ENCODE measurements around the gene INPP5A.
"Not testable (repeated sequence)": the region's sequence is repeated elsewhere in the genome, so short reads cannot be mapped to it uniquely, and the experiment has no call there.

The INPP5A gene

GRCh38 chr10:132537684-132538001 lies at the start of gene INPP5A:
INPP5A (plus strand) TSS chr10:132537787; CDS start chr10:132538097, 310 bp downstream.
- no peak for DNase-seq

GRCh38 chr10:132488231-132488821 lies 49.3 kb upstream of the INPP5A start:
- DNase-seq: no peak

- no peak for DNase-seq
Observed at GRCh38 chr10:132489053-132489703, 48.4 kb upstream of the INPP5A start.

GRCh38 chr10:132489704-132490534 lies 47.7 kb upstream of the INPP5A start:
- DNase-seq: no peak

GRCh38 chr10:132491534-132491933 lies 46.1 kb upstream of the INPP5A start:
- DNase-seq: not testable (repeated sequence)

- DNase-seq: no peak
Observed at GRCh38 chr10:132492323-132493025, 45.1 kb upstream of the INPP5A start.

- no peak for DNase-seq
Observed at GRCh38 chr10:132493246-132493755, 44.3 kb upstream of the INPP5A start.

- no peak for DNase-seq
Observed at GRCh38 chr10:132493756-132494290, 43.8 kb upstream of the INPP5A start.

- no peak for DNase-seq
Observed at GRCh38 chr10:132494866-132495630, 42.5 kb upstream of the INPP5A start.

- no peak for DNase-seq
Observed at GRCh38 chr10:132496360-132497062, 41.1 kb upstream of the INPP5A start.

- DNase-seq: no peak
Observed at GRCh38 chr10:132497063-132497680, 40.4 kb upstream of the INPP5A start.

- DNase-seq: no peak
Observed at GRCh38 chr10:132497861-132498561, 39.6 kb upstream of the INPP5A start.

GRCh38 chr10:132498562-132499366 lies 38.8 kb upstream of the INPP5A start:
- no peak for DNase-seq

- no peak for DNase-seq
Observed at GRCh38 chr10:132499367-132499685, 38.3 kb upstream of the INPP5A start.

- no peak for DNase-seq
Observed at GRCh38 chr10:132500781-132501415, 36.7 kb upstream of the INPP5A start.

GRCh38 chr10:132502544-132503300 lies 34.9 kb upstream of the INPP5A start:
- DNase-seq: no peak

- no peak for DNase-seq
Observed at GRCh38 chr10:132503581-132504421, 33.8 kb upstream of the INPP5A start.

Data from stimulated activated CD4-positive, alpha-beta T cell treated with anti-CD3 and anti-CD28 coated beads, Interleukin-1b, Interleukin-23, amount 100 ng/mL, for 48 hours (primary cell).